Measurements from ENCODE around the gene TP63. TPM values are rescaled to one million over a fixed set of nuclear protein-coding genes. Genes with fewer than 3 reads are reported as not detected.
"Not testable (repeated sequence)": the region's sequence is repeated elsewhere in the genome, so short reads cannot be mapped to it uniquely, and the experiment has no call there.

TP63 gene
- polyA plus RNA-seq, 4 donors = under 0.01 to 0.12 (median 0.03) TPM; not detected in 1

GRCh38 chr3:189646853-189647542 lies 15.8 kb downstream of the TP63 start:
- H3K9me3 ChIP-seq (ENCODE audit: control insufficient read depth in 2 of 2, insufficient read depth in 1 of 2, low read depth in 1 of 2, low read length in 1 of 2) = no peaks in the 10 kb centered on the region
- no peak overlapping the region for H3K4me3 ChIP-seq (ENCODE audit: low read depth in 1 of 3, low read length in 3 of 3)
- no peak for DNase-seq
- 74 to 85% (median 83%) methylated on average over 8 of the region's 8 CpGs for WGBS, 3 donors
- no peaks in the 10 kb centered on the region for H3K27me3 ChIP-seq (ENCODE audit: control insufficient read depth in 3 of 3, insufficient read depth in 3 of 3, low read length in 3 of 3)
- no peak overlapping the region for H3K27ac ChIP-seq (ENCODE audit: low read depth in 1 of 3, low read length in 2 of 3)
- H3K36me3 ChIP-seq (ENCODE audit: control insufficient read depth in 3 of 3, insufficient read depth in 2 of 3, low read depth in 1 of 3, low read length in 3 of 3) = no peaks in the 10 kb centered on the region
- no peaks in the 10 kb centered on the region for H3K4me1 ChIP-seq (ENCODE audit: control insufficient read depth in 3 of 3, insufficient read depth in 2 of 3, low read depth in 1 of 3, low read length in 2 of 3)
- no peak for FAIRE-seq

GRCh38 chr3:189652042-189652441 lies 20.9 kb downstream of the TP63 start:
- FAIRE-seq (no peak), DNase-seq (peak in 1 of 2 donors; percentile 9)
- Histone ChIP-seq H3K9me3 (ENCODE audit: control insufficient read depth in 2 of 2, insufficient read depth in 1 of 2, low read depth in 1 of 2, low read length in 1 of 2) (no peaks in the 10 kb centered on the region), H3K36me3 (ENCODE audit: control insufficient read depth in 3 of 3, insufficient read depth in 2 of 3, low read depth in 1 of 3, low read length in 3 of 3) (no peaks in the 10 kb centered on the region), H3K27ac (ENCODE audit: low read depth in 1 of 3, low read length in 2 of 3) (no peak overlapping the region), H3K4me1 (ENCODE audit: control insufficient read depth in 3 of 3, insufficient read depth in 2 of 3, low read depth in 1 of 3, low read length in 2 of 3) (no peaks in the 10 kb centered on the region), H3K4me3 (ENCODE audit: low read depth in 1 of 3, low read length in 3 of 3) (no peak overlapping the region), H3K27me3 (ENCODE audit: control insufficient read depth in 3 of 3, insufficient read depth in 3 of 3, low read length in 3 of 3) (no peaks in the 10 kb centered on the region)
- WGBS, 3 donors = 57 to 60% (median 59%) methylated on average over 1 of the region's 1 CpG

GRCh38 chr3:189655617-189656016 lies 24.4 kb downstream of the TP63 start:
- no peak overlapping the region for H3K27ac ChIP-seq (ENCODE audit: low read depth in 1 of 3, low read length in 2 of 3)
- no peak for DNase-seq
- no peak for FAIRE-seq
- no peak overlapping the region for H3K4me3 ChIP-seq (ENCODE audit: low read depth in 1 of 3, low read length in 3 of 3)
- H3K27me3 ChIP-seq (ENCODE audit: control insufficient read depth in 3 of 3, insufficient read depth in 3 of 3, low read length in 3 of 3) = peaks cover 0 to 2% (median 0%) of the 10 kb centered on the region in 3 donors
- no peaks in the 10 kb centered on the region for H3K36me3 ChIP-seq (ENCODE audit: control insufficient read depth in 3 of 3, insufficient read depth in 2 of 3, low read depth in 1 of 3, low read length in 3 of 3)
- no peaks in the 10 kb centered on the region for H3K9me3 ChIP-seq (ENCODE audit: control insufficient read depth in 2 of 2, insufficient read depth in 1 of 2, low read depth in 1 of 2, low read length in 1 of 2)
- H3K4me1 ChIP-seq (ENCODE audit: control insufficient read depth in 3 of 3, insufficient read depth in 2 of 3, low read depth in 1 of 3, low read length in 2 of 3) = no peaks in the 10 kb centered on the region

- 52 to 63% (median 59%) methylated on average over 1 of the region's 1 CpG for WGBS, 3 donors
Observed at GRCh38 chr3:189659571-189659970, 28.4 kb downstream of the TP63 start.

GRCh38 chr3:189664311-189664710 lies 33.1 kb downstream of the TP63 start:
- FAIRE-seq = no peak
- H3K9me3 ChIP-seq (ENCODE audit: control insufficient read depth in 2 of 2, insufficient read depth in 1 of 2, low read depth in 1 of 2, low read length in 1 of 2) = no peaks in the 10 kb centered on the region
- peaks cover 0 to 2% (median 0%) of the 10 kb centered on the region in 3 donors for H3K27me3 ChIP-seq (ENCODE audit: control insufficient read depth in 3 of 3, insufficient read depth in 3 of 3, low read length in 3 of 3)
- no peak for DNase-seq
- no peak overlapping the region for H3K27ac ChIP-seq (ENCODE audit: low read depth in 1 of 3, low read length in 2 of 3)
- no peaks in the 10 kb centered on the region for H3K4me1 ChIP-seq (ENCODE audit: control insufficient read depth in 3 of 3, insufficient read depth in 2 of 3, low read depth in 1 of 3, low read length in 2 of 3)
- H3K4me3 ChIP-seq (ENCODE audit: low read depth in 1 of 3, low read length in 3 of 3) = no peak overlapping the region
- WGBS, 3 donors = 85 to 97% (median 87%) methylated on average over 1 of the region's 1 CpG
- H3K36me3 ChIP-seq (ENCODE audit: control insufficient read depth in 3 of 3, insufficient read depth in 2 of 3, low read depth in 1 of 3, low read length in 3 of 3) = no peaks in the 10 kb centered on the region

More at GRCh38 chr3:189659571-189659970, 28.4 kb downstream of the TP63 start:
- FAIRE-seq = no peak
- Histone ChIP-seq H3K36me3 (ENCODE audit: control insufficient read depth in 3 of 3, insufficient read depth in 2 of 3, low read depth in 1 of 3, low read length in 3 of 3) (no peaks in the 10 kb centered on the region), H3K4me3 (ENCODE audit: low read depth in 1 of 3, low read length in 3 of 3) (no peak overlapping the region), H3K9me3 (ENCODE audit: control insufficient read depth in 2 of 2, insufficient read depth in 1 of 2, low read depth in 1 of 2, low read length in 1 of 2) (no peaks in the 10 kb centered on the region), H3K27me3 (ENCODE audit: control insufficient read depth in 3 of 3, insufficient read depth in 3 of 3, low read length in 3 of 3) (peaks cover 0 to 2% (median 0%) of the 10 kb centered on the region in 3 donors), H3K4me1 (ENCODE audit: control insufficient read depth in 3 of 3, insufficient read depth in 2 of 3, low read depth in 1 of 3, low read length in 2 of 3) (no peaks in the 10 kb centered on the region), H3K27ac (ENCODE audit: low read depth in 1 of 3, low read length in 2 of 3) (no peak overlapping the region)
- no peak for DNase-seq

- H3K4me3 ChIP-seq (ENCODE audit: low read depth in 1 of 3, low read length in 3 of 3); H3K9me3 ChIP-seq (ENCODE audit: control insufficient read depth in 2 of 2, insufficient read depth in 1 of 2, low read depth in 1 of 2, low read length in 1 of 2); FAIRE-seq; DNase-seq; H3K36me3 ChIP-seq (ENCODE audit: control insufficient read depth in 3 of 3, insufficient read depth in 2 of 3, low read depth in 1 of 3, low read length in 3 of 3); H3K27me3 ChIP-seq (ENCODE audit: control insufficient read depth in 3 of 3, insufficient read depth in 3 of 3, low read length in 3 of 3); H3K4me1 ChIP-seq (ENCODE audit: control insufficient read depth in 3 of 3, insufficient read depth in 2 of 3, low read depth in 1 of 3, low read length in 2 of 3); H3K27ac ChIP-seq (ENCODE audit: low read depth in 1 of 3, low read length in 2 of 3): not testable (repeated sequence)
- WGBS, 3 donors = 85 to 91% (median 89%) methylated on average over 3 of the region's 3 CpGs
Observed at GRCh38 chr3:189672346-189672745, 41.2 kb downstream of the TP63 start.

- DNase-seq = no peak
- no peak overlapping the region for H3K4me3 ChIP-seq (ENCODE audit: low read depth in 1 of 3, low read length in 3 of 3)
- 36 to 54% (median 51%) methylated on average over 2 of the region's 2 CpGs for WGBS, 3 donors
- H3K4me1 ChIP-seq (ENCODE audit: control insufficient read depth in 3 of 3, insufficient read depth in 2 of 3, low read depth in 1 of 3, low read length in 2 of 3) = no peaks in the 10 kb centered on the region
- H3K27ac ChIP-seq (ENCODE audit: low read depth in 1 of 3, low read length in 2 of 3) = no peak overlapping the region
- FAIRE-seq = no peak
- H3K9me3 ChIP-seq (ENCODE audit: control insufficient read depth in 2 of 2, insufficient read depth in 1 of 2, low read depth in 1 of 2, low read length in 1 of 2) = no peaks in the 10 kb centered on the region
- H3K36me3 ChIP-seq (ENCODE audit: control insufficient read depth in 3 of 3, insufficient read depth in 2 of 3, low read depth in 1 of 3, low read length in 3 of 3) = no peaks in the 10 kb centered on the region
- H3K27me3 ChIP-seq (ENCODE audit: control insufficient read depth in 3 of 3, insufficient read depth in 3 of 3, low read length in 3 of 3) = no peaks in the 10 kb centered on the region
Observed at GRCh38 chr3:189673535-189673934, 42.3 kb downstream of the TP63 start.

- 58 to 78% (median 69%) methylated on average over 6 of the region's 6 CpGs for WGBS, 3 donors
- Histone ChIP-seq H3K27me3 (ENCODE audit: control insufficient read depth in 3 of 3, insufficient read depth in 3 of 3, low read length in 3 of 3) (no peaks in the 10 kb centered on the region), H3K36me3 (ENCODE audit: control insufficient read depth in 3 of 3, insufficient read depth in 2 of 3, low read depth in 1 of 3, low read length in 3 of 3) (no peaks in the 10 kb centered on the region), H3K4me1 (ENCODE audit: control insufficient read depth in 3 of 3, insufficient read depth in 2 of 3, low read depth in 1 of 3, low read length in 2 of 3) (no peaks in the 10 kb centered on the region), H3K9me3 (ENCODE audit: control insufficient read depth in 2 of 2, insufficient read depth in 1 of 2, low read depth in 1 of 2, low read length in 1 of 2) (no peaks in the 10 kb centered on the region), H3K4me3 (ENCODE audit: low read depth in 1 of 3, low read length in 3 of 3) (no peak overlapping the region), H3K27ac (ENCODE audit: low read depth in 1 of 3, low read length in 2 of 3) (no peak overlapping the region)
- DNase-seq = no peak
- FAIRE-seq = no peak
Observed at GRCh38 chr3:189674249-189674913, 43.2 kb downstream of the TP63 start.
